Endothelial cell of umbilical vein (primary cell): ENCODE results near the gene SEC61G. TPM values are rescaled to one million over a fixed set of nuclear protein-coding genes. Genes with fewer than 3 reads are reported as not detected.

ENCODE experiments used
- BruUV-seq: library from RNA; stranded (reverse); fragments of 400-500 nt; replicated peaks from 2 replicates; lab custom pipeline; 2021; lab: Mats Ljungman, UMichigan
- CTCF ChIA-PET: fragments of 300-600, 350-600 bp; sonication (Branson Sonifier 250); formaldehyde crosslinking; loops from one replicate; lab custom pipeline; 2021; ENCODE audit warnings: antibody characterized with exemption, inconsistent platforms; lab: Charles Lee
- POLR2A ChIA-PET: fragments of 300-600, 350-600 bp; sonication (Branson Sonifier 250); formaldehyde crosslinking; loops from one replicate; lab custom pipeline; 2021; ENCODE audit warnings: antibody characterized with exemption, inconsistent platforms; lab: Charles Lee
- DNase-seq: peaks from one replicate; pipeline ENCODE4 v3.0.0-alpha.2; 2011; ENCODE audit warnings: low read depth, low spot score
- FAIRE-seq: peaks from 2 replicates; lab custom pipeline; 2011; peaks lifted over from hg19 to GRCh38; lab: Jason Lieb, UNC
- H2AFZ ChIP-seq: 2 replicates; pipeline ENCODE4 v1.6.0; 2012; ENCODE audit warnings: low read depth, low read length, control low read depth, inconsistent platforms
- H3K27ac ChIP-seq: 2 replicates; pipeline ENCODE4 v1.5.1; 2011; ENCODE audit warnings: low read depth, mild to moderate bottlenecking, control low read depth, low read length, moderate library complexity; ENCODE audit not compliant: insufficient read depth
- H3K27me3 ChIP-seq, 2 experiments: 2 replicates each; pipeline versions ENCODE4 v1.6.0 to v1.6.1; 2011; ENCODE audit warnings: low read length in 2 of 2, mixed read lengths in 1 of 2; ENCODE audit not compliant: control insufficient read depth in 2 of 2, insufficient read depth in 2 of 2
- H3K36me3 ChIP-seq, 2 experiments: 2 replicates in 1 of 2; 3 replicates in 1 of 2; pipeline ENCODE4 v1.5.1; 2011; ENCODE audit warnings: low read length in 2 of 2, mild to moderate bottlenecking in 1 of 2, moderate library complexity in 1 of 2; ENCODE audit not compliant: control insufficient read depth in 2 of 2, insufficient read depth in 2 of 2; ENCODE audit errors: extremely low read depth in 1 of 2
- H3K4me1 ChIP-seq: 3 replicates; pipeline ENCODE4 v1.5.1; 2011; ENCODE audit warnings: mild to moderate bottlenecking, low read length; ENCODE audit not compliant: control insufficient read depth, insufficient read depth; ENCODE audit errors: extremely low read depth
- H3K4me2 ChIP-seq: 2 replicates; pipeline ENCODE4 v1.6.1; 2011; ENCODE audit warnings: low read length, control low read depth, mixed read lengths; ENCODE audit not compliant: insufficient read depth
- H3K4me3 ChIP-seq, 3 experiments: fragments of 200-600 bp in 1 of 3; sonication (generic), shearing (Covaris generic) in 1 of 3; replicated peaks in 1 of 3; 2 replicates each; pipeline ENCODE4 v1.5.1; 2011 to 2016; ENCODE audit warnings: control low read depth in 3 of 3, low read length in 3 of 3, mild to moderate bottlenecking in 2 of 3, inconsistent platforms in 1 of 3, low read depth in 1 of 3, moderate library complexity in 1 of 3; ENCODE audit not compliant: insufficient read depth in 1 of 3
- H3K79me2 ChIP-seq: 2 replicates; pipeline ENCODE4 v1.6.0; 2012; ENCODE audit warnings: low read length, inconsistent platforms; ENCODE audit not compliant: control insufficient read depth, insufficient read depth
- H3K9ac ChIP-seq: replicated peaks from 2 replicates; pipeline ENCODE3; 2011; ENCODE audit warnings: low read length, control low read depth; ENCODE audit not compliant: insufficient read depth; ENCODE audit errors: extremely low read depth
- H3K9me1 ChIP-seq: replicated peaks from 3 replicates; pipeline ENCODE4 v1.6.0; 2011; ENCODE audit warnings: mild to moderate bottlenecking, low read length; ENCODE audit not compliant: control insufficient read depth, insufficient read depth; ENCODE audit errors: extremely low read depth
- H3K9me3 ChIP-seq: replicated peaks from 2 replicates; pipeline ENCODE4 v1.5.1; 2012; ENCODE audit warnings: low read length, inconsistent platforms; ENCODE audit not compliant: control insufficient read depth, insufficient read depth
- H4K20me1 ChIP-seq: replicated peaks from 2 replicates; pipeline ENCODE3; 2011; ENCODE audit warnings: mild to moderate bottlenecking, low read length; ENCODE audit not compliant: control insufficient read depth, insufficient read depth; ENCODE audit errors: extremely low read depth
- CTCF ChIP-seq, 2 donors: IDR thresholded peaks; 1 replicate in 1 of 2; 2 replicates in 1 of 2; pipeline ENCODE4 v1.5.1; 2011; ENCODE audit warnings: low read length in 2 of 2, mild to moderate bottlenecking in 2 of 2, moderate library complexity in 2 of 2, control low read depth in 1 of 2, inconsistent platforms in 1 of 2, low read depth in 1 of 2; ENCODE audit not compliant: insufficient read depth in 1 of 2; ENCODE audit errors: extremely low read depth in 1 of 2
- EZH2 ChIP-seq: IDR thresholded peaks from 2 replicates; pipeline ENCODE4 v1.6.1; 2012; ENCODE audit warnings: borderline replicate concordance, low read depth, mild to moderate bottlenecking, moderate library complexity, low read length, inconsistent platforms; ENCODE audit not compliant: severe bottlenecking
- FOS ChIP-seq: IDR thresholded peaks from 2 replicates; pipeline ENCODE4 v1.6.1; 2011; ENCODE audit warnings: mild to moderate bottlenecking, low read length, moderate library complexity, borderline replicate concordance; ENCODE audit not compliant: insufficient read depth
- GATA2 ChIP-seq: IDR thresholded peaks from 2 replicates; pipeline ENCODE4 v1.7.0; 2011; ENCODE audit warnings: low read depth, mild to moderate bottlenecking, moderate library complexity, mixed read lengths, low read length; ENCODE audit not compliant: insufficient read length, insufficient read depth
- JUN ChIP-seq: IDR thresholded peaks from 2 replicates; pipeline ENCODE4 v1.6.1; 2011; ENCODE audit warnings: borderline replicate concordance, low read depth; ENCODE audit not compliant: insufficient read length, insufficient read depth
- MAX ChIP-seq: IDR thresholded peaks from 2 replicates; pipeline ENCODE4 v1.6.1; 2011; ENCODE audit not compliant: insufficient read depth, insufficient read length
- MYC ChIP-seq: IDR thresholded peaks from one replicate; pipeline ENCODE4 v1.6.1; 2011; ENCODE audit warnings: mild to moderate bottlenecking, low read depth, low read length
- POLR2A ChIP-seq: IDR thresholded peaks from 2 replicates; pipeline ENCODE4 v1.6.1; 2012; ENCODE audit warnings: low read depth, mild to moderate bottlenecking, control low read depth, low read length
- POLR2AphosphoS5 ChIP-seq: IDR thresholded peaks from 2 replicates; pipeline ENCODE4 v1.6.1; 2012; ENCODE audit warnings: low read depth, mild to moderate bottlenecking, control low read depth, low read length, moderate library complexity; ENCODE audit not compliant: insufficient read depth
- dilution Hi-C: fragments of 300-500 bp; cut with MboI; formaldehyde crosslinking; loops from one replicate; pipeline ENCODE4 v1.15.0; 2019; ENCODE audit warnings: low sequenced_read_pairs; ENCODE audit not compliant: extremely low pct_ligation_motif_present
- intact Hi-C: fragments of 100-400 bp; cut with micrococcal nuclease; formaldehyde crosslinking; loops from one replicate; pipeline ENCODE4 v1.10.0; 2022
- polyA plus RNA-seq, 4 experiments: library from polyadenylated mRNA; depleted of rRNA in 3 of 4; stranded (reverse) in 3 of 4; unstranded in 1 of 4; fragments of >200 nt; gene quantifications; 2 replicates each; pipeline versions ENCODE4 v1.2.1 to v1.2.3, GENCODE V29; 2011 to 2012; ENCODE audit warnings: missing spikeins in 1 of 4
- total RNA-seq: library from RNA; stranded (reverse); gene quantifications from 2 replicates; pipeline ENCODE4 v1.2.3, GENCODE V29; 2021

The SEC61G gene
- total and polyA plus RNA-seq, 2 donors (not counting 3 experiments of a cell fraction or from before 2014, with no cell fraction given) = 201 to 401 TPM

- FAIRE-seq (no peak), DNase-seq (no peak)
- no peaks in the 10 kb centered on the region for H3K27me3 ChIP-seq
- TF ChIP-seq JUN (no peak), FOS (no peak), POLR2AphosphoS5 (no peak), POLR2A (no peak), MAX (no peak), MYC (no peak)
- H2AFZ ChIP-seq = no peak overlapping the region
- H4K20me1 ChIP-seq = peaks cover 4% of the 10 kb centered on the region
- no peak overlapping the region for H3K9ac ChIP-seq
- H3K9me3 ChIP-seq = no peaks in the 10 kb centered on the region
- no TSS peak for BruUV-seq
- ChIA-PET CTCF (no interaction called here), POLR2A (no interaction called here)
- peaks cover under 1 to 6% of the 10 kb centered on the region in 2 experiments for H3K36me3 ChIP-seq
- no peak overlapping the region for H3K4me2 ChIP-seq
- dilution Hi-C loops (no loop called here), intact Hi-C loops (no loop called here)
- H3K27ac ChIP-seq = no peak overlapping the region
- no peaks in the 10 kb centered on the region for H3K4me1 ChIP-seq
- peaks cover 4% of the 10 kb centered on the region for H3K79me2 ChIP-seq
- H3K4me3 ChIP-seq = no peak overlapping the region
- H3K9me1 ChIP-seq = no peaks in the 10 kb centered on the region
These were observed 11.8 kb downstream of the SEC61G start for GRCh38 chr7:54747234-54747633.

GRCh38 chr7:54743580-54743979 lies 15.4 kb downstream of the SEC61G start:
- dilution Hi-C loops = no loop called here
- no peaks in the 10 kb centered on the region for H3K27me3 ChIP-seq
- H3K9me1 ChIP-seq = no peaks in the 10 kb centered on the region
- H3K79me2 ChIP-seq = no peaks in the 10 kb centered on the region
- H3K36me3 ChIP-seq = peaks cover 0 to 2% of the 10 kb centered on the region in 2 experiments
- no peak overlapping the region for H3K27ac ChIP-seq
- H2AFZ ChIP-seq = no peak overlapping the region
- ChIA-PET POLR2A (interaction anchor here (1.6 kb wide), 1 partner anchor 15 kb away, joined by 4 read pairs; the partner anchor contains the start of gene SEC61G), CTCF (interaction anchor here (1.0 kb wide), 1 partner anchor 9 kb away, joined by 3 read pairs; no protein-coding TSS in a partner anchor)
- no peak overlapping the region for H3K9ac ChIP-seq
- DNase-seq (no peak), FAIRE-seq (no peak)
- intact Hi-C loops = no loop called here
- no peaks in the 10 kb centered on the region for H3K9me3 ChIP-seq
- no peaks in the 10 kb centered on the region for H3K4me1 ChIP-seq
- TF ChIP-seq POLR2A (no peak), GATA2 (no peak), CTCF (IDR thresholded peaks at IDR 0.05; ENCODE audit: extremely low read depth in 1 of 2, insufficient read depth in 1 of 2, low read depth in 1 of 2, low read length in 2 of 2) (no peak), EZH2 (no peak), POLR2AphosphoS5 (no peak), JUN (no peak), FOS (no peak), MYC (no peak), MAX (no peak)
- H4K20me1 ChIP-seq = no peaks in the 10 kb centered on the region
- no peak overlapping the region for H3K4me2 ChIP-seq
- no TSS peak for BruUV-seq
- no peak overlapping the region for H3K4me3 ChIP-seq
